ENCODE results near the gene BICDL1.

BICDL1 gene

DNA sequence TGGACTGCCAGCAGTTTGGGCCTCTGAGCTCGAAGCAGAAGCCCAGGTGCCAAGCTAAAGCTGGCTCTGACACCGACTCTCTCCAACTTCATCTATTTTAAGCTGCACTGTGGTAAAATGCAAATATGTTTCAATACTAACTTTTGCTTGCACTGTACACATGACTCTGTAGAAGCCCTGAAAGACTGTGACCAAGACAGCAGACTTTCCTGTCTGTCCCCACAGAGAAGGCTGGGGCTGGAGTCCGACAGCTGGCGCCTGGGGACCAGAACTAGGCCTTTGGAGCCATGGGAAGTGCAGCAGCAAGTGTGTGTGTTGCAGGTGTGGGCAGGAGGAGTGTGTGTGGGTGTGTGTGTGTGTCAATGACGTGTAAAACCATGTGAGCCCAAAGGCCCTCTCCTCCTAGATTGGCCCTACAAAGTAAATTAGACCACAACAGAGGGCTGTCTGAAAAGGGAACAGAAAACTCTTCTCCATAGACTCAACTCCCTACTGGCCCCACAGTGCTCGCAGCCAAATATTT lies 143.9 kb downstream of the BICDL1 start:
- CTCF ChIA-PET, result interaction anchor here (0.6 kb wide), 1 partner anchor 79 kb away, joined by 3 read pairs; no protein-coding TSS in a partner anchor
- Histone ChIP-seq H3K4me3 (ENCODE audit: low read depth, low read length) (no peak overlapping the region), H3K36me3 (ENCODE audit: control insufficient read depth in 2 of 2, insufficient read depth in 1 of 2, low read length in 2 of 2) (peaks cover 46 to 99% of the 10 kb centered on the region in 2 experiments), H3K9me3 (ENCODE audit: control insufficient read depth, insufficient read depth, low read depth, low read length) (no peaks in the 10 kb centered on the region), H3K4me1 (ENCODE audit: control insufficient read depth, insufficient read depth, low read length) (no peaks in the 10 kb centered on the region), H3K27ac (ENCODE audit: extremely low read depth, low read depth, low read length) (no peak overlapping the region)
- TF ChIP-seq, protein P1, sequence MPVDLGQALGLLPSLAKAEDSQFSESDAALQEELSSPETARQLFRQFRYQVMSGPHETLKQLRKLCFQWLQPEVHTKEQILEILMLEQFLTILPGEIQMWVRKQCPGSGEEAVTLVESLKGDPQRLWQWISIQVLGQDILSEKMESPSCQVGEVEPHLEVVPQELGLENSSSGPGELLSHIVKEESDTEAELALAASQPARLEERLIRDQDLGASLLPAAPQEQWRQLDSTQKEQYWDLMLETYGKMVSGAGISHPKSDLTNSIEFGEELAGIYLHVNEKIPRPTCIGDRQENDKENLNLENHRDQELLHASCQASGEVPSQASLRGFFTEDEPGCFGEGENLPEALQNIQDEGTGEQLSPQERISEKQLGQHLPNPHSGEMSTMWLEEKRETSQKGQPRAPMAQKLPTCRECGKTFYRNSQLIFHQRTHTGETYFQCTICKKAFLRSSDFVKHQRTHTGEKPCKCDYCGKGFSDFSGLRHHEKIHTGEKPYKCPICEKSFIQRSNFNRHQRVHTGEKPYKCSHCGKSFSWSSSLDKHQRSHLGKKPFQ (tag by site-specific recombination; IDR thresholded peaks at IDR 0.05), result no peak
- TF ChIP-seq ZNF394 (tag by site-specific recombination; IDR thresholded peaks at IDR 0.05; ENCODE audit: borderline replicate concordance), result no peak
- no peak for TF ChIP-seq SP3 (tag by site-specific recombination; IDR thresholded peaks at IDR 0.05)
- peak; percentile 74 for TF ChIP-seq ZFHX2 (tag by site-specific recombination; conservative IDR thresholded peaks at IDR 0.05)
- TF ChIP-seq ZNF555 (tag by site-specific recombination; conservative IDR thresholded peaks at IDR 0.05), result no peak
- peak; percentile 39 for TF ChIP-seq EGR2 (tag by site-specific recombination; IDR thresholded peaks at IDR 0.05; ENCODE audit: low read depth)
- TF ChIP-seq, protein P2, sequence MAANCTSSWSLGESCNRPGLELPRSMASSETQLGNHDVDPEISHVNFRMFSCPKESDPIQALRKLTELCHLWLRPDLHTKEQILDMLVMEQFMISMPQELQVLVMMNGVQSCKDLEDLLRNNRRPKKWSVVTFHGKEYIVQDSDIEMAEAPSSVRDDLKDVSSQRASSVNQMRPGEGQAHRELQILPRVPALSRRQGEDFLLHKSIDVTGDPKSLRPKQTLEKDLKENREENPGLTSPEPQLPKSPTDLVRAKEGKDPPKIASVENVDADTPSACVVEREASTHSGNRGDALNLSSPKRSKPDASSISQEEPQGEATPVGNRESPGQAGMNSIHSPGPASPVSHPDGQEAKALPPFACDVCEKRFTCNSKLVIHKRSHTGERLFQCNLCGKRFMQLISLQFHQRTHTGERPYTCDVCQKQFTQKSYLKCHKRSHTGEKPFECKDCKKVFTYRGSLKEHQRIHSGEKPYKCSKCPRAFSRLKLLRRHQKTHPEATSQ (tag by site-specific recombination; IDR thresholded peaks at IDR 0.05), result no peak
- POLR2A ChIA-PET, result interaction anchor here (2.1 kb wide), 1 partner anchor 69 kb away, joined by 11 read pairs; the partner anchor contains the start of gene RPLP0

DNA sequence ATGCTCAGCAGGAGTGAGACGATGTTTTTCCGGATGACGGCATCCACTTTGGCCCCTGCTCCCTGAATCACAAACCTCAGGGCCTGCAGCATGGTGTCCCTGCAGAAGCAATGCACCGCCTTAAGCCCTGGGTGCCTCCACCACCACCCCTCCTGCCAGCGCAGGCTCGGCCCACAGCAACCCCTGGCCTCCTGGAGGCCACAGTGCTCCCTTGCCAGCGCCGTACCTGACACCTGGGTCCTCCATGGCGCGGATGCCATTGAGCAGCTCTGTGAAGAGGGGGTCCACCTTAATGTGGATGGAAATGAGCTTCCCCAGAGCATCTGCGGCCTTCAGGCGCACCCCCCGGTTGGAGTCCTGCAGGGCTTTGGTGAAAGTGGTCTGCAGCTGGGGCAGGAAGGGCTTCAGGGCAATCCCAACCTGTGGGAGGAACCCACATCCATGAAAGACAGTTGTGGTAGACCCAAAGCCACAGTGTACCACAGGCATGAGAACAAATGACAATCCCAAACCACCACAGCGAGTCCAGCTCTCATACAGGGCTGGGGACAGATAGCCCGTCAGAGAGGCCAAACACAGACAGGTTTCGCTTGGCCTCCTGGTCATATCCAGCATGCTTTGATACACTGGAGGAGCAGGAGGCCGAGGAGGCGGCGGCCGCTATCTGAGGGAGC lies 145.4 kb downstream of the BICDL1 start:
- Histone ChIP-seq H3K36me3 (ENCODE audit: control insufficient read depth in 2 of 2, insufficient read depth in 1 of 2, low read length in 2 of 2) (peaks cover 41 to 98% of the 10 kb centered on the region in 2 experiments), H3K27ac (ENCODE audit: extremely low read depth, low read depth, low read length) (no peak overlapping the region), H3K4me3 (ENCODE audit: low read depth, low read length) (no peak overlapping the region), H3K4me1 (ENCODE audit: control insufficient read depth, insufficient read depth, low read length) (no peaks in the 10 kb centered on the region), H3K9me3 (ENCODE audit: control insufficient read depth, insufficient read depth, low read depth, low read length) (no peaks in the 10 kb centered on the region)
- TF ChIP-seq ZNF529 (tag by site-specific recombination; IDR thresholded peaks at IDR 0.05; ENCODE audit: insufficient replicate concordance) (no peak), KLF1 (tag by site-specific recombination; IDR thresholded peaks at IDR 0.05) (no peak), ZNF155 (tag by site-specific recombination; IDR thresholded peaks at IDR 0.05) (no peak), ZNF654 (tag by site-specific recombination; IDR thresholded peaks at IDR 0.05; ENCODE audit: low read depth) (no peak), ZNF521 (tag by site-specific recombination; IDR thresholded peaks at IDR 0.05) (no peak), ZNF175 (tag by site-specific recombination; IDR thresholded peaks at IDR 0.05) (no peak), ZNF548 (tag by site-specific recombination; IDR thresholded peaks at IDR 0.05) (no peak), EGR2 (tag by site-specific recombination; IDR thresholded peaks at IDR 0.05; ENCODE audit: low read depth) (no peak), ZNF501 (tag by site-specific recombination; IDR thresholded peaks at IDR 0.05) (no peak), ZBTB17 (tag by site-specific recombination; IDR thresholded peaks at IDR 0.05) (no peak), ZNF530 (tag by site-specific recombination; IDR thresholded peaks at IDR 0.05; ENCODE audit: low read depth) (no peak), ZXDB (tag by site-specific recombination; IDR thresholded peaks at IDR 0.05) (no peak), ZNF248 (tag by site-specific recombination; IDR thresholded peaks at IDR 0.05) (no peak), ZBTB21 (tag by site-specific recombination; IDR thresholded peaks at IDR 0.05) (no peak)
- TF ChIP-seq, protein P3, sequence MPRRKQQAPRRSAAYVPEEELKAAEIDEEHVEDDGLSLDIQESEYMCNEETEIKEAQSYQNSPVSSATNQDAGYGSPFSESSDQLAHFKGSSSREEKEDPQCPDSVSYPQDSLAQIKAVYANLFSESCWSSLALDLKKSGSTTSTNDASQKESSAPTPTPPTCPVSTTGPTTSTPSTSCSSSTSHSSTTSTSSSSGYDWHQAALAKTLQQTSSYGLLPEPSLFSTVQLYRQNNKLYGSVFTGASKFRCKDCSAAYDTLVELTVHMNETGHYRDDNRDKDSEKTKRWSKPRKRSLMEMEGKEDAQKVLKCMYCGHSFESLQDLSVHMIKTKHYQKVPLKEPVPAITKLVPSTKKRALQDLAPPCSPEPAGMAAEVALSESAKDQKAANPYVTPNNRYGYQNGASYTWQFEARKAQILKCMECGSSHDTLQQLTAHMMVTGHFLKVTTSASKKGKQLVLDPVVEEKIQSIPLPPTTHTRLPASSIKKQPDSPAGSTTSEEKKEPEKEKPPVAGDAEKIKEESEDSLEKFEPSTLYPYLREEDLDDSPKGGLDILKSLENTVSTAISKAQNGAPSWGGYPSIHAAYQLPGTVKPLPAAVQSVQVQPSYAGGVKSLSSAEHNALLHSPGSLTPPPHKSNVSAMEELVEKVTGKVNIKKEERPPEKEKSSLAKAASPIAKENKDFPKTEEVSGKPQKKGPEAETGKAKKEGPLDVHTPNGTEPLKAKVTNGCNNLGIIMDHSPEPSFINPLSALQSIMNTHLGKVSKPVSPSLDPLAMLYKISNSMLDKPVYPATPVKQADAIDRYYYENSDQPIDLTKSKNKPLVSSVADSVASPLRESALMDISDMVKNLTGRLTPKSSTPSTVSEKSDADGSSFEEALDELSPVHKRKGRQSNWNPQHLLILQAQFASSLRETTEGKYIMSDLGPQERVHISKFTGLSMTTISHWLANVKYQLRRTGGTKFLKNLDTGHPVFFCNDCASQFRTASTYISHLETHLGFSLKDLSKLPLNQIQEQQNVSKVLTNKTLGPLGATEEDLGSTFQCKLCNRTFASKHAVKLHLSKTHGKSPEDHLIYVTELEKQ (tag by site-specific recombination; IDR thresholded peaks at IDR 0.05; ENCODE audit: borderline replicate concordance), result no peak
- TF ChIP-seq, protein P4, sequence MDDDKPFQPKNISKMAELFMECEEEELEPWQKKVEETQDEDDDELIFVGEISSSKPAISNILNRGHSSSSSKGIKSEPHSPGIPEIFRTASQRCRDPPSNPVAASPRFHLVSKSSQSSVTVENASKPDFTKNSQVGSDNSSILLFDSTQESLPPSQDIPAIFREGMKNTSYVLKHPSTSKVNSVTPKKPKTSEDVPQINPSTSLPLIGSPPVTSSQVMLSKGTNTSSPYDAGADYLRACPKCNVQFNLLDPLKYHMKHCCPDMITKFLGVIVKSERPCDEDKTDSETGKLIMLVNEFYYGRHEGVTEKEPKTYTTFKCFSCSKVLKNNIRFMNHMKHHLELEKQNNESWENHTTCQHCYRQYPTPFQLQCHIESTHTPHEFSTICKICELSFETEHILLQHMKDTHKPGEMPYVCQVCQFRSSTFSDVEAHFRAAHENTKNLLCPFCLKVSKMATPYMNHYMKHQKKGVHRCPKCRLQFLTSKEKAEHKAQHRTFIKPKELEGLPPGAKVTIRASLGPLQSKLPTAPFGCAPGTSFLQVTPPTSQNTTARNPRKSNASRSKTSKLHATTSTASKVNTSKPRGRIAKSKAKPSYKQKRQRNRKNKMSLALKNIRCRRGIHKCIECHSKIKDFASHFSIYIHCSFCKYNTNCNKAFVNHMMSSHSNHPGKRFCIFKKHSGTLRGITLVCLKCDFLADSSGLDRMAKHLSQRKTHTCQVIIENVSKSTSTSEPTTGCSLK (tag by site-specific recombination; IDR thresholded peaks at IDR 0.05), result no peak
- ChIA-PET CTCF (no interaction called here), POLR2A (no interaction called here)
